Ishikawa (cell line): ENCODE results near the gene GIPC1.

Source experiments
- CEBPB ChIP-seq: IDR thresholded peaks from 2 replicates; pipeline ENCODE4 v1.6.1; 2012
- EP300 ChIP-seq: IDR thresholded peaks from 2 replicates; pipeline ENCODE4 v1.6.1; 2012; ENCODE audit warnings: borderline replicate concordance
- FOXM1 ChIP-seq: IDR thresholded peaks from 2 replicates; pipeline ENCODE4 v1.6.1; 2012; ENCODE audit warnings: low read depth, borderline replicate concordance
- MAX ChIP-seq: IDR thresholded peaks from 2 replicates; pipeline ENCODE4 v1.6.1; 2012
- REST ChIP-seq: IDR thresholded peaks from 2 replicates; pipeline ENCODE4 v1.6.1; 2012; ENCODE audit warnings: low read depth, mild to moderate bottlenecking
- TAF1 ChIP-seq: IDR thresholded peaks from 2 replicates; pipeline ENCODE4 v1.6.1; 2012; ENCODE audit warnings: low read depth, mild to moderate bottlenecking
- TCF12 ChIP-seq: IDR thresholded peaks from 2 replicates; pipeline ENCODE4 v1.6.1; 2012; ENCODE audit warnings: low read depth
- TEAD4 ChIP-seq: IDR thresholded peaks from 2 replicates; pipeline ENCODE4 v1.6.1; 2012
- YY1 ChIP-seq: IDR thresholded peaks from 2 replicates; pipeline ENCODE4 v1.6.1; 2012; ENCODE audit warnings: low read depth
- ZBTB7A ChIP-seq: IDR thresholded peaks from 2 replicates; pipeline ENCODE4 v1.6.1; 2012; ENCODE audit warnings: low read depth

GRCh38 chr19:14450876-14451275 lies 45.1 kb downstream of the GIPC1 start:
- no peak for TF ChIP-seq TAF1
- TF ChIP-seq EP300 = no peak
- TF ChIP-seq ZBTB7A = no peak
- TF ChIP-seq REST = no peak
- no peak for TF ChIP-seq FOXM1
- no peak for TF ChIP-seq CEBPB
- TF ChIP-seq MAX = no peak
- TF ChIP-seq TEAD4 = no peak
- no peak for TF ChIP-seq TCF12
- TF ChIP-seq YY1 = no peak
